ENCODE data around the gene AIP. TPM values are rescaled to one million over a fixed set of nuclear protein-coding genes. Genes with fewer than 3 reads are reported as not detected.

AIP gene
- total and polyA plus RNA-seq, 2 donors (not counting 1 experiment from before 2014, with no cell fraction given) = 127 to 205 TPM

GRCh38 chr11:67466367-67466766, 16.5 kb upstream of the AIP start:
- no peak for ATAC-seq (ENCODE audit: low read depth)
- Histone ChIP-seq H4K20me1 (ENCODE audit: control insufficient read depth, insufficient read depth, low read length, poor library complexity, severe bottlenecking) (peaks cover 10% of the 10 kb centered on the region), H3K4me2 (replicated peaks; ENCODE audit: low read depth, low read length, poor library complexity, severe bottlenecking) (peak overlapping the region; percentile 98), H3K27ac (ENCODE audit: low read length in 2 of 2) (peak overlapping the region in 1 of 2 donors; percentile 59), H2AFZ (ENCODE audit: insufficient read depth, low read depth, low read length, poor library complexity, severe bottlenecking) (no peak overlapping the region), H3K27me3 (replicated peaks in 1 of 4; ENCODE audit: control extremely low read depth in 1 of 4, control insufficient read depth in 3 of 4, insufficient read depth in 4 of 4, low read length in 3 of 4) (no peaks in the 10 kb centered on the region), H3K4me1 (ENCODE audit: control insufficient read depth in 2 of 2, insufficient read depth in 2 of 2, low read length in 2 of 2) (peaks cover 47 to 81% of the 10 kb centered on the region in 2 donors), H3K36me3 (replicated peaks in 1 of 2; ENCODE audit: control extremely low read depth in 1 of 2, control insufficient read depth in 1 of 2, extremely low read depth in 1 of 2, insufficient read depth in 2 of 2, low read length in 1 of 2) (peaks cover 2 to 9% of the 10 kb centered on the region in 2 experiments), H3K9me3 (ENCODE audit: control extremely low read depth in 1 of 3, control insufficient read depth in 2 of 3, insufficient read depth in 1 of 3, low read length in 2 of 3) (peaks cover 0 to 9% (median 0%) of the 10 kb centered on the region in 3 donors), H3K4me3 (ENCODE audit: control extremely low read depth in 1 of 5, extremely low read depth in 1 of 5, insufficient read depth in 1 of 5, low read depth in 2 of 5, low read length in 4 of 5) (no peak overlapping the region), H3K79me2 (ENCODE audit: control insufficient read depth, insufficient read depth, low read length) (peaks cover 57% of the 10 kb centered on the region), H3K9ac (ENCODE audit: low read length) (no peak overlapping the region)
- no peaks in the 10 kb centered on the region for H3K27me3 Mint-ChIP-seq
- intact Hi-C loops (cut with micrococcal nuclease) = no loop called here
- CTCF ChIA-PET = interaction anchor here (0.9 to 6.7 kb wide), 4 partner anchors 29 to 83 kb away, joined by 3 to 64 read pairs (median 6); partner anchors contain the start of genes PPP1CA, PTPRCAP and TBC1D10C
- H3K4me1 Mint-ChIP-seq = peaks cover 61% of the 10 kb centered on the region
- peak overlapping the region; percentile 44 for H3K4me3 Mint-ChIP-seq
- 93% methylated on average over 3 of the region's 5 CpGs for WGBS (ENCODE audit: insufficient coverage)
- TF ChIP-seq EZH2 (IDR thresholded peaks at IDR 0.05; ENCODE audit: borderline replicate concordance, insufficient read depth, low read depth, low read length, poor library complexity, severe bottlenecking) = no peak
- TF ChIP-seq, protein P1, sequence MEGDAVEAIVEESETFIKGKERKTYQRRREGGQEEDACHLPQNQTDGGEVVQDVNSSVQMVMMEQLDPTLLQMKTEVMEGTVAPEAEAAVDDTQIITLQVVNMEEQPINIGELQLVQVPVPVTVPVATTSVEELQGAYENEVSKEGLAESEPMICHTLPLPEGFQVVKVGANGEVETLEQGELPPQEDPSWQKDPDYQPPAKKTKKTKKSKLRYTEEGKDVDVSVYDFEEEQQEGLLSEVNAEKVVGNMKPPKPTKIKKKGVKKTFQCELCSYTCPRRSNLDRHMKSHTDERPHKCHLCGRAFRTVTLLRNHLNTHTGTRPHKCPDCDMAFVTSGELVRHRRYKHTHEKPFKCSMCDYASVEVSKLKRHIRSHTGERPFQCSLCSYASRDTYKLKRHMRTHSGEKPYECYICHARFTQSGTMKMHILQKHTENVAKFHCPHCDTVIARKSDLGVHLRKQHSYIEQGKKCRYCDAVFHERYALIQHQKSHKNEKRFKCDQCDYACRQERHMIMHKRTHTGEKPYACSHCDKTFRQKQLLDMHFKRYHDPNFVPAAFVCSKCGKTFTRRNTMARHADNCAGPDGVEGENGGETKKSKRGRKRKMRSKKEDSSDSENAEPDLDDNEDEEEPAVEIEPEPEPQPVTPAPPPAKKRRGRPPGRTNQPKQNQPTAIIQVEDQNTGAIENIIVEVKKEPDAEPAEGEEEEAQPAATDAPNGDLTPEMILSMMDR (IDR thresholded peaks at IDR 0.05) = no peak
- no peaks in the 10 kb centered on the region for H3K9me3 Mint-ChIP-seq (ENCODE audit: insufficient read depth)
- DNase-seq = no peak
- POLR2A ChIA-PET = interaction anchor here (0.7 to 10.4 kb wide), 13 partner anchors 17 to 74 kb away, joined by 3 to 215 read pairs (median 11); partner anchors contain the start of genes AIP, CORO1B, PPP1CA and PTPRCAP
- peak overlapping the region; percentile 72 for H3K27ac Mint-ChIP-seq
